ENCODE data around the gene WDR86.

DNA sequence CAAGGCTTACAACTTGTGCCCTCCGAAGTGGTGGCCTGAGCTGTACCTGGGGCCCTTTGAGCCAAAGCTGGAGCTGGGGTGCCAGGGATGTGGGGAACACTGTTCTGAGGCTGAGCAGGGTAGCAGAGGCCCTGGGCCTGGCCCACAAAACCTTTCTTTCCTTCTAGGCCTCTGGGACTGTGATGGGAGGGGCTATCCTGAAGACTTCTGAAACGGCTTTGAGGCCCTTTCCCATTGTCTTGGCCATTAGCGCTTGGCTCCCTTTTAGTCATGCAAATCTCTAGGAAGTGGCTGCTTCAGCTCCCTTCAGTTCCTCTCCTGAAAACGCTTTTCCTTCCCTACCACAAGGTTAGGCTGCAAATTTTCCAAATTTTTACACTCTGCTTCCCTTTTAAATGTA lies 46.9 kb upstream of the WDR86 start:
- TF ChIP-seq, protein P1, sequence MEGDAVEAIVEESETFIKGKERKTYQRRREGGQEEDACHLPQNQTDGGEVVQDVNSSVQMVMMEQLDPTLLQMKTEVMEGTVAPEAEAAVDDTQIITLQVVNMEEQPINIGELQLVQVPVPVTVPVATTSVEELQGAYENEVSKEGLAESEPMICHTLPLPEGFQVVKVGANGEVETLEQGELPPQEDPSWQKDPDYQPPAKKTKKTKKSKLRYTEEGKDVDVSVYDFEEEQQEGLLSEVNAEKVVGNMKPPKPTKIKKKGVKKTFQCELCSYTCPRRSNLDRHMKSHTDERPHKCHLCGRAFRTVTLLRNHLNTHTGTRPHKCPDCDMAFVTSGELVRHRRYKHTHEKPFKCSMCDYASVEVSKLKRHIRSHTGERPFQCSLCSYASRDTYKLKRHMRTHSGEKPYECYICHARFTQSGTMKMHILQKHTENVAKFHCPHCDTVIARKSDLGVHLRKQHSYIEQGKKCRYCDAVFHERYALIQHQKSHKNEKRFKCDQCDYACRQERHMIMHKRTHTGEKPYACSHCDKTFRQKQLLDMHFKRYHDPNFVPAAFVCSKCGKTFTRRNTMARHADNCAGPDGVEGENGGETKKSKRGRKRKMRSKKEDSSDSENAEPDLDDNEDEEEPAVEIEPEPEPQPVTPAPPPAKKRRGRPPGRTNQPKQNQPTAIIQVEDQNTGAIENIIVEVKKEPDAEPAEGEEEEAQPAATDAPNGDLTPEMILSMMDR (optimal IDR thresholded peaks at IDR 0.05 in 1 of 3, IDR thresholded peaks at IDR 0.05 in 1 of 3, conservative IDR thresholded peaks at IDR 0.05 in 1 of 3; ENCODE audit: extremely low read depth in 1 of 3, insufficient read depth in 2 of 3, low read length in 3 of 3) = no peak
- no peak for TF ChIP-seq EZH2 (IDR thresholded peaks at IDR 0.05; ENCODE audit: low read length)
